ENCODE measurements around the gene NETO1. TPM values are rescaled to one million over a fixed set of nuclear protein-coding genes. Genes with fewer than 3 reads are reported as not detected.

NETO1 gene
- total RNA-seq, 4 donors from 2014 or later, result 0.48 to 7.1 (median 0.92) TPM

GRCh38 chr18:72742002-72742401 is 125.8 kb downstream of the NETO1 start:
- no peak for TF ChIP-seq CTCF (IDR thresholded peaks at IDR 0.05)
- DNase-seq (ENCODE audit: low spot score) (no peak), ATAC-seq (ENCODE audit: low FRiP score) (no peak)

- ATAC-seq (ENCODE audit: low FRiP score), result no peak
- TF ChIP-seq CTCF (IDR thresholded peaks at IDR 0.05), result no peak
- no peak for DNase-seq (ENCODE audit: low spot score)
These were observed 129.7 kb downstream of the NETO1 start for GRCh38 chr18:72738136-72738535.

GRCh38 chr18:72727776-72728175 is 140.0 kb downstream of the NETO1 start:
- DNase-seq (ENCODE audit: low spot score) (no peak), ATAC-seq (ENCODE audit: low FRiP score) (no peak)
- TF ChIP-seq CTCF (IDR thresholded peaks at IDR 0.05), result no peak

GRCh38 chr18:72727038-72727655 is 140.6 kb downstream of the NETO1 start:
- DNase-seq (ENCODE audit: low spot score) (no peak), ATAC-seq (ENCODE audit: low FRiP score) (no peak)
- TF ChIP-seq CTCF (IDR thresholded peaks at IDR 0.05), result no peak

GRCh38 chr18:72726201-72726600 is 141.6 kb downstream of the NETO1 start:
- DNase-seq (ENCODE audit: low spot score), result no peak
- no peak for ATAC-seq (ENCODE audit: low FRiP score)
- TF ChIP-seq CTCF (IDR thresholded peaks at IDR 0.05), result no peak

GRCh38 chr18:72721330-72721729 is 146.5 kb downstream of the NETO1 start:
- no peak for TF ChIP-seq CTCF (IDR thresholded peaks at IDR 0.05)
- DNase-seq (ENCODE audit: low spot score) (no peak), ATAC-seq (ENCODE audit: low FRiP score) (no peak)

- TF ChIP-seq CTCF (IDR thresholded peaks at IDR 0.05), result no peak
- ATAC-seq (ENCODE audit: low FRiP score), result peak; percentile 76
- DNase-seq (ENCODE audit: low spot score), result no peak
These were observed 147.7 kb downstream of the NETO1 start for GRCh38 chr18:72720116-72720515.

Data from omental fat pad (tissue), 4 donors.